Measurements from ENCODE around the gene STAT2. TPM values are rescaled to one million over a fixed set of nuclear protein-coding genes. Genes with fewer than 3 reads are reported as not detected.
"Not testable (repeated sequence)": the region's sequence is repeated elsewhere in the genome, so short reads cannot be mapped to it uniquely, and the experiment has no call there.

STAT2 gene
- total RNA-seq, 5 donors from 2014 or later (not counting 1 experiment from before 2014, with no cell fraction given) = 117 to 187 (median 162) TPM

- Mint-ChIP-seq H3K4me3 (no peak overlapping the region), H3K27me3 (no peaks in the 10 kb centered on the region), H3K27ac (no peak overlapping the region), H3K36me3 (peaks cover 56% of the 10 kb centered on the region), H3K9me3 (no peaks in the 10 kb centered on the region), H3K4me1 (peaks cover 4 to 5% (median 4%) of the 10 kb centered on the region in 3 donors)
- no peak overlapping the region for H3K27ac ChIP-seq (ENCODE audit: low read length)
- H3K9me3 ChIP-seq = no peaks in the 10 kb centered on the region
- WGBS (ENCODE audit: insufficient coverage) = 97% methylated on average over 5 of the region's 6 CpGs
- H3K36me3 ChIP-seq (ENCODE audit: control insufficient read depth in 2 of 2, extremely low read depth in 1 of 2, insufficient read depth in 1 of 2, low read length in 1 of 2) = peaks cover 16 to 61% of the 10 kb centered on the region in 2 donors
- POLR2A ChIA-PET = no interaction called here
- DNase-seq = no peak
- ATAC-seq (replicated peaks in 1 of 4) = no peak
- H3K4me3 ChIP-seq (ENCODE audit: control insufficient read depth in 1 of 2, extremely low read depth in 1 of 2, low read length in 1 of 2) = no peak overlapping the region
- H3K27me3 ChIP-seq (replicated peaks in 1 of 2; ENCODE audit: control insufficient read depth in 2 of 2, extremely low read depth in 1 of 2, insufficient read depth in 2 of 2, low read length in 1 of 2) = no peaks in the 10 kb centered on the region
- CTCF ChIA-PET = no interaction called here
- H3K4me1 ChIP-seq (ENCODE audit: control insufficient read depth in 1 of 2, extremely low read depth in 1 of 2, insufficient read depth in 2 of 2, low read length in 2 of 2) = no peaks in the 10 kb centered on the region
Measured at GRCh38 chr12:56326533-56326932, 33.4 kb downstream of the STAT2 start.

GRCh38 chr12:56326126-56326525, 33.8 kb downstream of the STAT2 start:
- H3K9me3 Mint-ChIP-seq = no peaks in the 10 kb centered on the region
- Histone ChIP-seq H3K9me3 (no peaks in the 10 kb centered on the region), H3K27me3 (replicated peaks in 1 of 2; ENCODE audit: control insufficient read depth in 2 of 2, extremely low read depth in 1 of 2, insufficient read depth in 2 of 2, low read length in 1 of 2) (no peaks in the 10 kb centered on the region), H3K4me3 (ENCODE audit: control insufficient read depth in 1 of 2, extremely low read depth in 1 of 2, low read length in 1 of 2) (no peak overlapping the region), H3K36me3 (ENCODE audit: control insufficient read depth in 2 of 2, extremely low read depth in 1 of 2, insufficient read depth in 1 of 2, low read length in 1 of 2) (peaks cover 16 to 61% of the 10 kb centered on the region in 2 donors), H3K4me1 (ENCODE audit: control insufficient read depth in 1 of 2, extremely low read depth in 1 of 2, insufficient read depth in 2 of 2, low read length in 2 of 2) (no peaks in the 10 kb centered on the region), H3K27ac (ENCODE audit: low read length) (no peak overlapping the region)
- H3K27me3 Mint-ChIP-seq = no peaks in the 10 kb centered on the region
- ATAC-seq (replicated peaks in 1 of 4) = no peak
- WGBS (ENCODE audit: insufficient coverage) = 100% methylated on average over 1 of the region's 8 CpGs
- H3K27ac Mint-ChIP-seq = no peak overlapping the region
- POLR2A ChIA-PET = no interaction called here
- H3K4me3 Mint-ChIP-seq = no peak overlapping the region
- H3K4me1 Mint-ChIP-seq = peaks cover under 1 to 1% (median under 1%) of the 10 kb centered on the region in 3 donors
- CTCF ChIA-PET = no interaction called here
- peaks cover 53% of the 10 kb centered on the region for H3K36me3 Mint-ChIP-seq
- no peak for DNase-seq

- H3K4me3 ChIP-seq (ENCODE audit: control insufficient read depth in 1 of 2, extremely low read depth in 1 of 2, low read length in 1 of 2) = no peak overlapping the region
- Mint-ChIP-seq H3K27ac (no peak overlapping the region), H3K27me3 (no peaks in the 10 kb centered on the region), H3K4me3 (no peak overlapping the region), H3K36me3 (peaks cover 57% of the 10 kb centered on the region), H3K4me1 (no peaks in the 10 kb centered on the region), H3K9me3 (no peaks in the 10 kb centered on the region)
- H3K9me3 ChIP-seq = no peaks in the 10 kb centered on the region
- 100% methylated on average over 2 of the region's 6 CpGs for WGBS (ENCODE audit: insufficient coverage)
- POLR2A ChIA-PET = no interaction called here
- CTCF ChIA-PET = no interaction called here
- no peaks in the 10 kb centered on the region for H3K27me3 ChIP-seq (replicated peaks in 1 of 2; ENCODE audit: control insufficient read depth in 2 of 2, extremely low read depth in 1 of 2, insufficient read depth in 2 of 2, low read length in 1 of 2)
- H3K36me3 ChIP-seq (ENCODE audit: control insufficient read depth in 2 of 2, extremely low read depth in 1 of 2, insufficient read depth in 1 of 2, low read length in 1 of 2) = peaks cover 16 to 72% of the 10 kb centered on the region in 2 donors
- ATAC-seq (replicated peaks in 1 of 4) = no peak
- H3K4me1 ChIP-seq (ENCODE audit: control insufficient read depth in 1 of 2, extremely low read depth in 1 of 2, insufficient read depth in 2 of 2, low read length in 2 of 2) = no peaks in the 10 kb centered on the region
- H3K27ac ChIP-seq (ENCODE audit: low read length) = no peak overlapping the region
- no peak for DNase-seq
Measured at GRCh38 chr12:56324206-56324605, 35.7 kb downstream of the STAT2 start.

DNA sequence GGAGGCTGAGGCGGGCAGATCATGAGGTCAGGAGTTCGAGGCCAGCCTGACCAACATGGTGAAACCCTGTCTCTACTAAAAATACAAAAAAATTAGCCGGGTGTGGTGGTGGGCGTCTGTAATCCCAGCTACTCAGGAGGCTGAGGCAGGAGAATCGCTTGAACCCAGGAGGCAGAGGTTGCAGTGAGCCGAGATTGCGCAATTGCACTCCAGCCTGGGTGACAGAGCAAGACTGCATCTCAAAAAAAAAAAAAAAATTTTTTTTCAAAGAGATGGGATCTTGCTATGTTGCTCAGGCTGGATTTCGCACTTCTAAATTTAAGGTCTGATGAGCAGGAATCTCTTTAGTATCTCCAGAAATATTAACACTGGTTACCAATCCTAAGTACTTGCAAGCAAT, 38.3 kb downstream of the STAT2 start:
- CTCF ChIA-PET = not testable (repeated sequence)

GRCh38 chr12:56321027-56321426, 38.9 kb downstream of the STAT2 start:
- H3K27me3 ChIP-seq (replicated peaks in 1 of 2; ENCODE audit: control insufficient read depth in 2 of 2, extremely low read depth in 1 of 2, insufficient read depth in 2 of 2, low read length in 1 of 2) = no peaks in the 10 kb centered on the region
- Mint-ChIP-seq H3K4me1 (peaks cover 0 to 6% (median 4%) of the 10 kb centered on the region in 3 donors), H3K27me3 (no peaks in the 10 kb centered on the region), H3K36me3 (peaks cover 39% of the 10 kb centered on the region), H3K4me3 (no peak overlapping the region), H3K9me3 (no peaks in the 10 kb centered on the region), H3K27ac (no peak overlapping the region)
- H3K36me3 ChIP-seq (ENCODE audit: control insufficient read depth in 2 of 2, extremely low read depth in 1 of 2, insufficient read depth in 1 of 2, low read length in 1 of 2) = peaks cover 6 to 55% of the 10 kb centered on the region in 2 donors
- ATAC-seq (replicated peaks in 1 of 4) (no peak), DNase-seq (no peak)
- H3K27ac ChIP-seq (ENCODE audit: low read length) = no peak overlapping the region
- POLR2A ChIA-PET = interaction anchor here (0.6 to 0.7 kb wide), 4 partner anchors 39 to 216 kb away, joined by 3 to 5 read pairs (median 4); partner anchors contain the start of gene STAT2 (in 1 of the 2)
- H3K9me3 ChIP-seq = no peaks in the 10 kb centered on the region
- no peak overlapping the region for H3K4me3 ChIP-seq (ENCODE audit: control insufficient read depth in 1 of 2, extremely low read depth in 1 of 2, low read length in 1 of 2)
- CTCF ChIA-PET = no interaction called here
- peaks cover 0 to 6% of the 10 kb centered on the region in 2 experiments for H3K4me1 ChIP-seq (ENCODE audit: control insufficient read depth in 1 of 2, extremely low read depth in 1 of 2, insufficient read depth in 2 of 2, low read length in 2 of 2)
- WGBS (ENCODE audit: insufficient coverage) = 100% methylated on average over 1 of the region's 2 CpGs

More for the DNA sequence above, 38.3 kb downstream of the STAT2 start:
- H3K4me3 ChIP-seq (ENCODE audit: control insufficient read depth in 1 of 2, extremely low read depth in 1 of 2, low read length in 1 of 2); H3K27me3 ChIP-seq (replicated peaks in 1 of 2; ENCODE audit: control insufficient read depth in 2 of 2, extremely low read depth in 1 of 2, insufficient read depth in 2 of 2, low read length in 1 of 2); DNase-seq; H3K4me1 ChIP-seq (ENCODE audit: control insufficient read depth in 1 of 2, extremely low read depth in 1 of 2, insufficient read depth in 2 of 2, low read length in 2 of 2); H3K9me3 ChIP-seq; H3K27me3 Mint-ChIP-seq; H3K27ac ChIP-seq (ENCODE audit: low read length); H3K27ac Mint-ChIP-seq; H3K4me1 Mint-ChIP-seq; H3K4me3 Mint-ChIP-seq; H3K9me3 Mint-ChIP-seq; ATAC-seq (replicated peaks in 1 of 4): not testable (repeated sequence)
- POLR2A ChIA-PET = interaction anchor here (0.6 to 0.7 kb wide), 3 partner anchors 39 to 217 kb away, joined by 3 to 5 read pairs (median 4); partner anchors contain the start of gene STAT2 (in 1 of the 2)
- no CpG with 5 or more reads among the region's 8 CpGs for WGBS (ENCODE audit: insufficient coverage)
- H3K36me3 ChIP-seq (ENCODE audit: control insufficient read depth in 2 of 2, extremely low read depth in 1 of 2, insufficient read depth in 1 of 2, low read length in 1 of 2) = peaks cover 12 to 60% of the 10 kb centered on the region in 2 donors
- H3K36me3 Mint-ChIP-seq = peaks cover 44% of the 10 kb centered on the region

DNA sequence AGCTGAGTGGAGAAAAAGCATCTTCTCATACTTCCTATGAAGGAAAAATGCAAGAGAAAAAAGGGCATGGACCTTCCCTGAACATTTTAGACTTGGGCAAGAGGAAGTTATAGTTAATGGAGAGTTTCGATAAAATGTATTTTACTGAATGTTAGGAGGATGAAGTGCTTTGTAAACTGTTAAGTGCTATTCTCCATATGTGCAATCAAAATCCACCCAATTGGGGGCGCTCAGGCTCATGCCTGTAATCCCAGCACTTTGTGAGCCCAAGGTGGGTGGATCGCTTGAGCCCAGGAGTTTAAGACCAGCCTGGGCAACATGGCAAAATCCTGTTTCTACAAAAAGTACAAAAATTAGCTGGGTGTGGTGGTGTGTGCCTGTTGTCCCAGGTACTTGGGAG, 42.2 kb downstream of the STAT2 start:
- Histone ChIP-seq H3K9me3 (no peaks in the 10 kb centered on the region), H3K27me3 (replicated peaks in 1 of 2; ENCODE audit: control insufficient read depth in 2 of 2, extremely low read depth in 1 of 2, insufficient read depth in 2 of 2, low read length in 1 of 2) (no peaks in the 10 kb centered on the region), H3K27ac (ENCODE audit: low read length) (no peak overlapping the region), H3K4me1 (ENCODE audit: control insufficient read depth in 1 of 2, extremely low read depth in 1 of 2, insufficient read depth in 2 of 2, low read length in 2 of 2) (peaks cover 9 to 17% of the 10 kb centered on the region in 2 experiments), H3K36me3 (ENCODE audit: control insufficient read depth in 2 of 2, extremely low read depth in 1 of 2, insufficient read depth in 1 of 2, low read length in 1 of 2) (peaks cover 0 to 29% of the 10 kb centered on the region in 2 donors), H3K4me3 (ENCODE audit: control insufficient read depth in 1 of 2, extremely low read depth in 1 of 2, low read length in 1 of 2) (no peak overlapping the region)
- WGBS (ENCODE audit: insufficient coverage) = 84% methylated on average over 2 of the region's 3 CpGs
- ChIA-PET CTCF (interaction anchor here in 1 of 2 donors (2.7 kb wide), 1 partner anchor 146 kb away, joined by 15 read pairs; no protein-coding TSS in a partner anchor), POLR2A (no interaction called here)
- peak overlapping the region; percentile 19 to 44 for H3K27ac Mint-ChIP-seq
- peaks cover 11 to 19% (median 19%) of the 10 kb centered on the region in 3 donors for H3K4me1 Mint-ChIP-seq
- H3K27me3 Mint-ChIP-seq = no peaks in the 10 kb centered on the region
- no peak for ATAC-seq (replicated peaks in 1 of 4)
- no peaks in the 10 kb centered on the region for H3K9me3 Mint-ChIP-seq
- H3K4me3 Mint-ChIP-seq = no peak overlapping the region
- H3K36me3 Mint-ChIP-seq = peaks cover 12% of the 10 kb centered on the region
- no peak for DNase-seq

Measured in T-cell (primary cell).